ENCODE results near the gene TMEM127. TPM values are rescaled to one million over a fixed set of nuclear protein-coding genes. Genes with fewer than 3 reads are reported as not detected.

TMEM127 gene
- total RNA-seq, 3 donors from 2014 or later (not counting 1 experiment from before 2014, with no cell fraction given) = 49.8 to 59.3 (median 54.5) TPM

DNA sequence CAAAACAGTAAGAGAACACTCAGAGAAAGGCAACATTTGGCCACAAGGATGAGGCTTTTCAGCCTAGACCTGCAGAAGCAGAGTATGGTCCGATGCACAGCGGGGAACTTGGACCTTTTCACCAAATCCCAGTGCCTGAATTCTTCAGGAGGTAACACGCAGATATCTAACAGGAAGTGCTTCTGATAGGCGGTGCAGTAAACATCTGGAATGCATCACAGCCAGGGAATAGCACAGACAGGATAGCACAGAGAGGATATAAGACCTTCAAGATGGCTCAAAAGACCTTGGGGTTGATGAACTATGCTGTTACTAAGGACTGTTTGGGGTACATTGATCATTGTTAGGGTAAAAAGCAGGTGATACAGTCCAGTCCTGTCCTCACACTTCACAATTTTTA lies 1.7 kb downstream of the TMEM127 start:
- Histone ChIP-seq H3K4me1 (ENCODE audit: control insufficient read depth, insufficient read depth, low read length) (peaks cover 61% of the 10 kb centered on the region), H3K9me3 (ENCODE audit: control insufficient read depth, insufficient read depth, low read length) (no peaks in the 10 kb centered on the region), H3K4me3 (ENCODE audit: low read length) (no peak overlapping the region), H3K27me3 (ENCODE audit: control insufficient read depth, insufficient read depth, low read length) (no peaks in the 10 kb centered on the region), H3K36me3 (ENCODE audit: control insufficient read depth, insufficient read depth, low read length) (peaks cover 19% of the 10 kb centered on the region), H3K27ac (ENCODE audit: low read length) (no peak overlapping the region)
- TF ChIP-seq, protein P1, sequence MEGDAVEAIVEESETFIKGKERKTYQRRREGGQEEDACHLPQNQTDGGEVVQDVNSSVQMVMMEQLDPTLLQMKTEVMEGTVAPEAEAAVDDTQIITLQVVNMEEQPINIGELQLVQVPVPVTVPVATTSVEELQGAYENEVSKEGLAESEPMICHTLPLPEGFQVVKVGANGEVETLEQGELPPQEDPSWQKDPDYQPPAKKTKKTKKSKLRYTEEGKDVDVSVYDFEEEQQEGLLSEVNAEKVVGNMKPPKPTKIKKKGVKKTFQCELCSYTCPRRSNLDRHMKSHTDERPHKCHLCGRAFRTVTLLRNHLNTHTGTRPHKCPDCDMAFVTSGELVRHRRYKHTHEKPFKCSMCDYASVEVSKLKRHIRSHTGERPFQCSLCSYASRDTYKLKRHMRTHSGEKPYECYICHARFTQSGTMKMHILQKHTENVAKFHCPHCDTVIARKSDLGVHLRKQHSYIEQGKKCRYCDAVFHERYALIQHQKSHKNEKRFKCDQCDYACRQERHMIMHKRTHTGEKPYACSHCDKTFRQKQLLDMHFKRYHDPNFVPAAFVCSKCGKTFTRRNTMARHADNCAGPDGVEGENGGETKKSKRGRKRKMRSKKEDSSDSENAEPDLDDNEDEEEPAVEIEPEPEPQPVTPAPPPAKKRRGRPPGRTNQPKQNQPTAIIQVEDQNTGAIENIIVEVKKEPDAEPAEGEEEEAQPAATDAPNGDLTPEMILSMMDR (IDR thresholded peaks at IDR 0.05) = no peak
- no peaks in the 10 kb centered on the region for H3K27me3 Mint-ChIP-seq (ENCODE audit: low read depth in 2 of 2)
- peak overlapping the region; percentile 87 for H3K4me3 Mint-ChIP-seq
- H3K36me3 Mint-ChIP-seq = peaks cover 8% of the 10 kb centered on the region
- DNase-seq (no peak), ATAC-seq (no peak)
- 81% methylated on average over 4 of the region's 4 CpGs for WGBS (ENCODE audit: insufficient coverage)
- H3K4me1 Mint-ChIP-seq = peaks cover 58 to 64% of the 10 kb centered on the region in 2 donors
- H3K27ac Mint-ChIP-seq = peak overlapping the region; percentile 92
- no peaks in the 10 kb centered on the region for H3K9me3 Mint-ChIP-seq
- intact Hi-C loops (cut with micrococcal nuclease) = loop anchor here (2.0 to 10.0 kb wide), 2 partner anchors 119 to 239 kb away; partner anchors contain the start of gene DUSP2

DNA sequence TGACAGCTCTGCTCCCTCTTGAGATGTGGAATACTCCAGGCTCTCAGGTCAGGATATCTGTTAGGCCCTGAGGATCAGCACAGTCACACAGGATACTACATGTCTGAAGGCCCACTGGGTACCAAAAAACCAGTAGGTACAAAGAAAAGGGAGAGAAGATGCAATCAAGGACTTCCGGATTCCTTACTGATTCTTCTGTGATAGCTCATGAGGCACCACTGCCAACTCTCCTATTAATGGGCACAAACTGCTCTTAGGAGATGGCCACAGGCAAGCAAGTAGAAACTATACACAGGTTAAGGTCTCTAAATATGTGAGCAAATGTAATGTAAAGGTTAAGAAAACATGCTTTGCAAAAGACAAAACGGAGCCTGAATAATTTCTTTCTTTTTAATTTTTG lies 3.5 kb downstream of the TMEM127 start:
- Mint-ChIP-seq H3K9me3 (no peaks in the 10 kb centered on the region), H3K4me3 (peak overlapping the region; percentile 17), H3K27me3 (ENCODE audit: low read depth in 2 of 2) (no peaks in the 10 kb centered on the region), H3K4me1 (peaks cover 51 to 61% of the 10 kb centered on the region in 2 donors), H3K27ac (no peak overlapping the region), H3K36me3 (no peaks in the 10 kb centered on the region)
- intact Hi-C loops (cut with micrococcal nuclease) = loop anchor here (10.0 kb wide), 1 partner anchor 238 kb away; no protein-coding TSS in a partner anchor
- no peak overlapping the region for H3K4me3 ChIP-seq (ENCODE audit: low read length)
- H3K27ac ChIP-seq (ENCODE audit: low read length) = no peak overlapping the region
- DNase-seq (no peak), ATAC-seq (no peak)
- no peaks in the 10 kb centered on the region for H3K27me3 ChIP-seq (ENCODE audit: control insufficient read depth, insufficient read depth, low read length)
- H3K4me1 ChIP-seq (ENCODE audit: control insufficient read depth, insufficient read depth, low read length) = peaks cover 64% of the 10 kb centered on the region
- WGBS (ENCODE audit: insufficient coverage) = 95% methylated on average over 1 of the region's 2 CpGs
- TF ChIP-seq, protein P1 (IDR thresholded peaks at IDR 0.05) = no peak
- H3K9me3 ChIP-seq (ENCODE audit: control insufficient read depth, insufficient read depth, low read length) = no peaks in the 10 kb centered on the region
- peaks cover 17% of the 10 kb centered on the region for H3K36me3 ChIP-seq (ENCODE audit: control insufficient read depth, insufficient read depth, low read length)

DNA sequence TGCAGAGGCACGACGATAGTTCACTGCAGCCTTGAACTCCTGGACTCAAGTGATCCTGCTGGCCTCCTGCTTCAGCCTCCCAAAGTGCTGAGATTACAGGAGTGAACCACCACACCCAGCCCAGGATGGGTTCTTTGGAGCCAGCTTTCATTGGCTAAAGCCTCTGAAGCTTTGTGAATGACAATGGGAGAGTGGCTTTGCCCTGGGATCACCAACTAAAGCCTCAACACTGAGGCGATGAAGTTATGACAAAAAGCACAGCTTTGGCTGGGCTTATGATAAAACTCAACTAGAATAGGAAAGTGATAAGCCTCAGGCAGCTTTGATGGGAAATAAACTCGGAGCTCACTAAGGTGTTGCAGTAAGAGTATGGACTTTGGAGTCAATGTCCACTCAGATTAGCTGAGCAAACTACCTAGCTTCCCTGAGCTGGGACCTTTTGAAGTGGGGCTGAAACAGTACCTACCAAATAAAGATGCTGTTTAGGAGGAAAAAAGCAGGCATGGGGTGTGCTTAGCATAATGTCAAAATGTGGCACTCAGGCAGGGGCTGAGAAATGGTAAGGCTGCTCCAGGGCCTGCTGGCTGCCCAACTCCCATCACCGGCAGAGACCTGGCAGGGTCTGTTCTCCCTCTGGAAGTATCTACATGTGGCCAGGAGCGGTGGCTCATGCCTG lies 4.3 kb downstream of the TMEM127 start:
- ATAC-seq (no peak), DNase-seq (no peak)
- no peaks in the 10 kb centered on the region for H3K27me3 Mint-ChIP-seq (ENCODE audit: low read depth in 2 of 2)
- TF ChIP-seq, protein P1 (IDR thresholded peaks at IDR 0.05) = no peak
- no peaks in the 10 kb centered on the region for H3K9me3 Mint-ChIP-seq
- no peaks in the 10 kb centered on the region for H3K9me3 ChIP-seq (ENCODE audit: control insufficient read depth, insufficient read depth, low read length)
- H3K36me3 ChIP-seq (ENCODE audit: control insufficient read depth, insufficient read depth, low read length) = peaks cover 17% of the 10 kb centered on the region
- intact Hi-C loops (cut with micrococcal nuclease) = loop anchor here (10.0 kb wide), 1 partner anchor 237 kb away; no protein-coding TSS in a partner anchor
- no peak overlapping the region for H3K4me3 ChIP-seq (ENCODE audit: low read length)
- peak overlapping the region; percentile 62 to 84 for H3K27ac Mint-ChIP-seq
- no peak overlapping the region for H3K27ac ChIP-seq (ENCODE audit: low read length)
- no peaks in the 10 kb centered on the region for H3K27me3 ChIP-seq (ENCODE audit: control insufficient read depth, insufficient read depth, low read length)
- H3K4me1 Mint-ChIP-seq = peaks cover 52 to 60% of the 10 kb centered on the region in 2 donors
- no peak overlapping the region for H3K4me3 Mint-ChIP-seq
- H3K36me3 Mint-ChIP-seq = no peaks in the 10 kb centered on the region
- H3K4me1 ChIP-seq (ENCODE audit: control insufficient read depth, insufficient read depth, low read length) = peaks cover 61% of the 10 kb centered on the region
- WGBS (ENCODE audit: insufficient coverage) = 98% methylated on average over 6 of the region's 6 CpGs
